CMK (cell line): Measurements from ENCODE around the gene KLHL10.

Source experiments
- DNase-seq: peaks from one replicate; pipeline ENCODE4 v3.0.0-alpha.2; 2010; ENCODE audit warnings: low read depth

Gene KLHL10

DNA sequence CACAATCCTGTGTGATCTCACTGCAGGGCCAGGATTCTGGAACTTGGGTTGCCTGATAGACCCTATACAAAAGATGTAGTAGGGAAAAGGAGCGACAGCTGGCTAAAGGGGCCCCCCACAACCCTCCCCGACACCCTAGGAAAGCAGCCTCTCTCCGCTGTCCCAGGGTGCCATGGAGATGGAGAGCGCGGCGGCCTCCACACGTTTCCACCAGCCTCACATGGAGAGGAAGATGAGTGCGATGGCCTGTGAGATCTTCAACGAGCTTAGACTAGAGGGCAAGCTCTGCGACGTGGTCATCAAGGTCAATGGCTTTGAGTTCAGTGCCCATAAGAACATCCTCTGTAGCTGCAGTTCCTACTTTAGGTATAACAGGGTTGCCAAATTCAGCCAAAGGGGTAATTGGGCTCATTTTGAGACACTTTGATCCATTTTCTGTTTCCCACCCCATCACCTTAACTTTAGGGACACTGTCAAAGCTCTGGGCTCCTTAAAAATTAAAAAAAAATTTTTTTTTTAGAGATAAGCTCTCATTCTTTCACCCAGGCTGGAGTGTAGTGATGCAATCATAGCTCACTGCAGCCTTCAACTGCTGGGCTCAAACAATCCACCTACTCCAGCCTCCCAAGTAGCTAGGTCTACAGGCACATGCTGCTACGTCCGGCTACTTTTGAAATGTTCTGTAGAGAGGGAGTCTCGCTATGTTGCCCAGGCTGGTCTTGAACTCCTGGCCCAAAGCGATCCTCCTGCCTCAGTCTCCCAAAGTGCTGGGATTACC lies at the start of gene KLHL10:
Gene KLHL10, plus strand, starts transcription at position 65 of the 778 bp plus-strand sequence. Its CDS starts 108 bp downstream, at position 173.
- DNase-seq, result no peak

DNA sequence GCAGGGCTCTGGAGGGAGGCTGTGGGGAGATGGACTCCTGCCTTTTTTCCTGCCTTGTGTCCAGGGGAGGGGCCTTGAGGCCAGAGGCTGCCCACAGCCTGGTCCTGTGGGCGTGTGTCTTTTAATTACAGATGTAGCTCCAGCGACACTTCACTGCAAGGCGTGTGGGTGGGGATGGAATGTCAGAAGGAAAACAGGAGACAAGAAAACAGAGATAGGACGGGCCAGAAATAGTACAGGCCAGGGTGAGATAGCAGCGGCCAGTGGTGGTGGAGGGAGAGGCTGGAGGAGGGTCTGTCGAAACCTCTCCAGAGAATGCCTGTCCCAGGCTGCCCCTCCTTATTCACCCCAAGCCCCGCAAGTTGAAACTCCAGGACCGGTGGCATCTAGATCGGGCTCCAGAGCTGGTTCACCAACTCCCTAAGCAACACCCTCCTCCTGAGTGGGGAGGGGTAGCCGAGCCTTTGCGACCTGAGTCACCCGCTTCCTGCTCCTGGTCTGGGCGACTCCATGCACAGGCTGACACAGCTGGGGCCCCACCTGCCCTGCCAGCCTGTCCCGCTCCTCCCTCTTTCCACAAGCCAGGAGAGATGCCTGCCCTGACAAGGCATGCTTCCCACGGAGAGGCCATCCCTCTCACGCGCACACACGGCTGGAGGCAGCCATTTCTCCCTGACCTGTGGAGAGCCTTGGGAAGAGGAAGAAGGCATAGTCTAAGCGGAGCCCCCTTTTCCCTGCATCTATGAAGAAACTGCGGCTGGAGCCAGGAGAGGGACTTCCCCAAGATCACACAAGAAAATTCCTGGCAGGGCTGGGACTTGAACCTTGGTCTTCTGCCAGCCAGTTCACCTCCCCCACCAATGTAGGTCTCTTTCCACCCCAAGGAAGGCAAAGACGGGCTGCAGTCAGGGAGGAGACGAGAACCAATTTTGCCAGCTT lies 44.5 kb upstream of the KLHL10 start:
- DNase-seq, result peak; percentile 75

DNA sequence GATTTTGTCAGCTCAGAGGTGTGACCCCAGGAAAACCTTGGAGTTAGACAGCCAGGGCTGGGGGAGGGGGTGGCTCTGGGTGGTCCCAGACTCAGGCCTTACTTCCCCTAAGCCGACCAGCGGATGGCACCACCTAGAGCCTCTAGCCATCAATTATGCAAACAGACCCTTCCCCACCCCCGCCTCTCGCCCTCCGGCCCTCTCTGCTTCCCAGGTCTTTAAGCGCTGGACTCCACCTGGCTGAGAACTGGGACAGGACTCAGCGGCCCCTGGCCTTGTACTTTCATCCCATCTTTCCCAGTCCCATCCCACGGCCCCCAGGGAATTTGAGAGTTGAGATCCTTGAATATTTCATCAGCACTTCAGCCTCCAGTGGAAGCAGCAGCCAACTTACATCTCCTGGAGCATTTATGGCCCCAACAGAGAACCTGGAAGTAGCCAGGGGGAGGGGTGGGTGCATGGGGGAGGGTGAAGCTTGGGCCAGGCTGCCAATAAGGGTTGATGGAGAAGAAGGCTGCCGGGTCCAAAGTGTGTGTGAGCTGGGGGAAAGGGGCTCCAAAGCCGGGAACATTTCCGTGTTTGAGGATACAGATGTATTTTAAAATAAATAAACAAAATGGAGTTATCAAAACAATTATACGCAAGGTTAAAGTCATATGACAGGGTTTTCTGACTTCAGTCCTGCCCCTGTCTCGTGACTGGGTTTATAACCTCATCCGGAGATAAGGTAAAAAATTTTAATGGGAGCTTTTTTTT lies 43.7 kb upstream of the KLHL10 start:
- DNase-seq, result no peak

DNA sequence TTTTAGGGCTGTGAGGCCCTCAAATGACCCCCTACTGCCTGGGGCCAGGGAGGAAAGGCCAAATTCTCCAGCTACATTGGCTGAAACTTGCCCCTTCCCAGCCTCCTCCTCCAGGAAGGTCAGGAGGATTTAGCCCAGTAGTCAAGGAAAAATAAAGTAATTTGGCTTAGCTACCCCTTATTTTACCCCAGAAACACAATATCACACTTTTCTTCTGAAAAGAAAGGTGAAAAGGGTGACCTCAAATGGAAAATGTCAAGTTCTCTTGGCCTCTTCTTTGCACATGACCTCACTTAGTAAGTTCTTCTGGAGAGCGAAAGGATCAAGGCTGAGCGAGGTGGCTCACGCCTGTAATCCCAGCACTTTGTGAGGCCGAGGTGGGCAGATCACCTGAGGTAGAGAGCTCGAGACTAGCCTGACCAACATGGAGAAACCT lies 43.1 kb upstream of the KLHL10 start:
- no peak for DNase-seq

DNA sequence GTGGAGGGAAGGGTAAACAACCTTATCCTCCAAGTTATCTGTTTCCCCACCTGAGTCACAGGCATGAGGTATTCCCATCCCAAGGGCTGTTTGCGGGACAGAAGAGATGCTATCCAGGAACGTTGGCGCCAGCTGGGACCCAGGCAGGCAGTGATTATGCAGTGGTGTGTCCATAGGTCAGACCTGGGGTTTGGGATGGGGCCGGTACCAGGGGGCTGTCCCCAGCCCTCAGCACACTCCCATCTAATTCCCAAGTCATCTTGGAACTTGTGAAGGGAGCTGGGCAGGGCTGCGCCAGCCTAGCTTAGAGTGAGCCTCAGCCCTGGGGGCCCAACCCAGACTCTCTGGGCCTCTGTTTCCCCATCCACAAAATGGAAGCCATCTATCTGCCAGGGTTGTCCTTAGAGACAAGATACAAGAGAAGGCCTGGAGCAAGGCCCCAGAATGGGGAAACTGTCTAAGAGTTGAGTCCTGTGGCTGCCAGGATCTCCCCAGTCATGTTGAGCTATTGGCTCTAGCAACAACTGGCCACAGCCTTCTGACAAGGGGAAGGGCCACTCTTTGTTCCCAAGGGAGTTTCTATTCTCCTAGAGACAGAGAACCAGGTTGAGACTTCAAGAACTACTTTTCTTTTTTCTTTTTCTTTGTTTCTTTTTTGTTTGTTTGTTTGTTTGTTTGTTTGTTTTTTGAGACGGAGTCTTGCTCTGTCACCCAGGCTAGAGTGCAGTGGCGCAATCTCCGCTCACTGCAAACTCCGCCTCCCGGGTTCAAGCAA lies 41.3 kb upstream of the KLHL10 start:
- DNase-seq, result no peak

DNA sequence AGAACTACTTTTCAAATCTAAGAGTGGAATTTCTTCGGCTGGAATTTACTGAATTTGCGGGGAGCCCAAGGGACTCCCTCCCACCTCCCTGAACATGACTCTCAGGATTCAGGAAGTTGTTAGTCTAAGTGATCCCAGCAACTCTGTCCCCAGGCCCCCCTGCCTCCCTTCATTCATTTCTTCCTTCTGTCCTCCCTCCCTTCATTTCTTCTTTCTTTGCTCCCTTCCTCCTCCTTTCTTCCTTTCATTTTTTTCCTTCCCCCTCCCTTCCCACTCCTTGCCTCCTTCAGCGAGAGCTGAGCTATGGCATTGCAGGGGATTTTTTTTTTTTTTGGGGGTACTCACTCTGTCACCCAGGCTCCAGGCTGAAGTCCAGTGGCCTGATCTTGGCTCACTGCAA lies 40.2 kb upstream of the KLHL10 start:
- DNase-seq, result no peak

DNA sequence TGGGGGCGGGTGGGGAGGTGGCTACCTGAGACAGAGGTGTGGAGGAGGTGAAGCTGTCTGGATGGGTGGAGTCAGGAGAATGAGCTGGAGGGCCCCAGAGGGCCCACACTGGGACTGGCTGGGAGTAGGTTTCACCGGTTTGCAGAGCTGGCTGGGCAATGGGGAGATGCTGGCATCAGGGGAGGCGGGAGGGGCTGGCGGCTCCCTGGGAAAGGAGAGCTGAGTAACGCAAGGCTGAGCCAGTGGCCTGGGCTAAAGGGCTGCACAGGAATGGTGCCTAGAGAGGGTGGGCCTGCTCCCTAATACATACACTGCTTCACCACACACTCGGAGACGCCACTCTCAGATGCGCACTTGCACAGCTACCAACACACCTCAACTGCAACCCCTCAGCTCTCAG lies 38.3 kb upstream of the KLHL10 start:
- no peak for DNase-seq

DNA sequence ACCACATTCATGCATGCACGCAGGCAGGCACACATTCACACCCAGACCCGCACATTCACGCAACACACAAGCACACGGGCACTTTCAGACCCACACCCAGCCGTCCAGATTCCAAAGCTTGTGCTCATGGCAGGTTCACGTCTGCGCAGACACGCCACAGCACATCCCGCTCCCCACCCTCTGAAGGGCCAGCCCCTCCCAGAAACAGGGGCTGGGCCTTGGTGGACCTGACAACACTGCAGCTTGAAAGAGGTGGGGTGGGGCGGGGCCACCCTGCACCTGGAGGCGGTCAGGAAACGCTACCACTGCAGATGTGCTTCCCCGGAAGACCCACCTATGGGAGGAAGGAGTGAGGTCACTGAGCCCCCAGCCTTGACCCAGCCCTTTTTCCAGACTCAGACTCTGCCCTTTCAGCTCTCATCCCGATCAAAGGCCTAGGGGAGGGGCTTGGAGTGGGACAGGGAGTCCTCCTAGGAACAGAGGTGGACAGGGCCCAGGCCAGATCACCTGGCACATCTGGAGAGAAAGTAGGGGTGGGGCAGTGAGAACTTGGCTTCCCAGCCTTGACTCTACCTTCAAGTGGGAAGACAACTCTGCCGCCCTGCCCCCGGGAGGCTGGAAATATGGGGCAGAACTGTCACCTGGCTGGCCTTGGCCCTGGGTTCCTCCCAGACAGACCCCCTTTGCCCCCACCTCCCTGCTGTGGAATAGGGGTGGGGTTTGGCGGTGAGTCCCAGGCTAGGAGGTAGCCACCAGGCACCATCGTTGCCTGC lies 36.8 kb upstream of the KLHL10 start:
- no peak for DNase-seq

DNA sequence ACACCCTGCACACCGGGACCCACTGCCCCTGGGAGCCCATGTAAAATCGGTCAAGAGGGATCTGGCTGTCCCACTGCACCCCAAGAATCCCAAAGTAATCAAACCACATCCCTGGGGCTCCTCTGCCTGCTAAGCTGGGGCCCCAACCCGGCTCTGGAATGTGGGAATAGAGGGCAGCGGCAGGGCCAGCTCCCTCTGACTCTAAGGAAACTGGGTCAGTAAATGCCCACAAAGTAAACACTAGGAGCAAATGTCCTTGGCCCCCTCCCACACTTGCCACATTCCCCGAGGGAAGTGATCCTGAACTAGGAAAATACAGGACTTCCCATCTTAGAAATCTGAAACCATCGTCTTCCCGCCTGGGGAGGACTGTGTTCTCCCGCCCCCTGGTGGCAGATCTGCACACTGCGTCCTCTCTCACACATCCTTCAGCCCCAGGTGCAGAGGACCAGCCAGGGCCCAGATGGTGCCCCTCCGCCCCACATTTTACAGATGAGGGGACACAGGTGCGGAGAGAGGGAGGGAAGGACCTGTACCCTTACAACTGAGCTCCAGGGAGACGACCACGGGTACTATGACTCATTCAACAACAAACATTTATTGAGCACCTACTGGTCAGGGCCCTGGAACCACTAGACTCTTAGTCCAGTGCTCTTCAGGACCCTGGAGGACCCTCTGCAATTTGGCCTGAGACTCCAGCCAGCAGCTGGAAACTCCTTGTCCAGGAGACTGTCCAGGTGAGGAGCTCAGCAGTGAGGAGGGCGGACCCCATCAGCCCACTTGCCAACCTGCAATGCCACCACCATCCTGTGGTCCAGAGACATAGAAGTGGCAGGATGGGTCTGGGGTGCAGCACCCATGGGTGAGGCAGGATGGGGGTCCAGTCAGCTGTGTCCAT lies 36.0 kb upstream of the KLHL10 start:
- no peak for DNase-seq

DNA sequence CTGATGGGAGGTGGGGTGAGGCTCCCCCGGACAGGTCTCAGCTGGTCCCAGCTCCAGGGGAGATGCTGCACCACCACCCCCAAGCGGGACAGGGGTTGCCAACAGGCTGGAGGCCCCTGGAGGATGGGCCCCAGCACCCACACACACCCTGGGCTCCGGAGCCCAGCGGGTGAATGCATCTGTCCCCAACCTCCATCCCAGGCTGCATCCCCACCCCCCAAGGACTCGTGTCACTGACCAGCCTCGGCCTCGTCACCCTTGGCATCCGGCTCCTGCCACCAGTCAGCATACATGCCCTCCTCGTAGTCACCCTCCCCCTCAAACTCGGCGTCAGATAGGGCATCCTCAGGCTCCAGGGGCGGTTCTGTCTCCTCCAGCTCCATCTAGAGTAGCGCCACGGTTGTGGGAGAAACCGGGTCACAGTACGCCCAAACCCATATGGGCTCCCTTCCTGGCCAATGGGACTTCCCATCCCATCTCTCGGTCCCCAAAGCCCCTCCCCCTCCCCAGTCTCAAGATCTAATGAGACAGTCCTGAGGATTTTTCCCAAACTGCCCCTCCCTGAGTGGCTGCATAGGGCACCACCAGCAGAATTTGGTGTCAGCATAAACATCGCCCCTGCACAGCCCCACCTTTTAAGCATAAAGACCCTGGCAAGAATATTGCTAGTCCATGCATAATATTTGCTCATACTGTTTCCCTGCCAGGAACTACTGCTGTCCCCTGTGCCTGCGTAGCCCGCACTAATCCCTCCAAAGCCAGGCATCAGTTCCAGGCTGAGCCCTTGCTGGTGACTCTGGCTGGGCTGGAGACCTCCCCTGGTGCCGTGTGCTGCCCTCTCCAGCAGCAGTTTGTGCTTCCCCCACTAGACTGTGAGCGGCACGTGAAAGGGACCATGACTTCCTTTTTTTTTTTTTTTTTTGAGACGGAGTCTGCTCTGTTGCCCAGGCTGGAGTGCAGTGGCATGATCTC lies 34.3 kb upstream of the KLHL10 start:
- DNase-seq, result no peak

DNA sequence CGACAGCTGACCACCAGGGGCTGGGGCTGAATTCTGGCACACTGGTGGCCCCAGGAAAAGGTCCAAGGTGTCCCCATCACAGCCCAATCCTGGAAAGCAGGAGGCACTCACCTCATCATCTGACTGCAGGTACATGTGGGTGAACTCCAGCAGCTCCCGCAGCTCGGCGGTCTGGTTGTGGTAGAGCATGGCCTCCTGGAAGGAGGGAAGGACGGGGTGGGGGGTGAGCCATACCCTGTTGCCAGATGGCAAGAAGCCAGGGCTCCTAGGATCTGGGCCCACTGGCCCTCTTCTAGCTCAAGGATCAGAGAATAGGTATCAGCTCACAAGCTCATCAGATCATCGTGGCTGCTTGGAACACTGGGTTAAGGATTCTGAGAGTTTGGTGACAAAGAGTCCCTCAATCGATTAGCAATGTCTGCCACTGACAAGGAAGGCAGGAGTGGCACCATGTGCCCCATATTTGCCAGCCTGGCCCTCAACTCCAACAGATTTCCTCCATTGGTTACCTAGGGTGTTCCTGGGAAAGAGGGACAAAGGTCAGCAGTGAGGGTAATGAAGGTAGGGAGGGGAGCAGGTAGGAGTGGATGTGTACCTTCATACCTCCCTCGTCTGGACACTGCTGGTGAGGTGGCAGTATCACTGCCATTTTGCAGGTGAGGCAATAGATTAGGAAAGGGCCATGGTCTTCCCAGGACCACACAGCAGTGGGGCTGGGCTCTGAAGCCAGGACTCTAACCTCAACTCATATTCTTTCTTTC lies 30.8 kb upstream of the KLHL10 start:
- no peak for DNase-seq

DNA sequence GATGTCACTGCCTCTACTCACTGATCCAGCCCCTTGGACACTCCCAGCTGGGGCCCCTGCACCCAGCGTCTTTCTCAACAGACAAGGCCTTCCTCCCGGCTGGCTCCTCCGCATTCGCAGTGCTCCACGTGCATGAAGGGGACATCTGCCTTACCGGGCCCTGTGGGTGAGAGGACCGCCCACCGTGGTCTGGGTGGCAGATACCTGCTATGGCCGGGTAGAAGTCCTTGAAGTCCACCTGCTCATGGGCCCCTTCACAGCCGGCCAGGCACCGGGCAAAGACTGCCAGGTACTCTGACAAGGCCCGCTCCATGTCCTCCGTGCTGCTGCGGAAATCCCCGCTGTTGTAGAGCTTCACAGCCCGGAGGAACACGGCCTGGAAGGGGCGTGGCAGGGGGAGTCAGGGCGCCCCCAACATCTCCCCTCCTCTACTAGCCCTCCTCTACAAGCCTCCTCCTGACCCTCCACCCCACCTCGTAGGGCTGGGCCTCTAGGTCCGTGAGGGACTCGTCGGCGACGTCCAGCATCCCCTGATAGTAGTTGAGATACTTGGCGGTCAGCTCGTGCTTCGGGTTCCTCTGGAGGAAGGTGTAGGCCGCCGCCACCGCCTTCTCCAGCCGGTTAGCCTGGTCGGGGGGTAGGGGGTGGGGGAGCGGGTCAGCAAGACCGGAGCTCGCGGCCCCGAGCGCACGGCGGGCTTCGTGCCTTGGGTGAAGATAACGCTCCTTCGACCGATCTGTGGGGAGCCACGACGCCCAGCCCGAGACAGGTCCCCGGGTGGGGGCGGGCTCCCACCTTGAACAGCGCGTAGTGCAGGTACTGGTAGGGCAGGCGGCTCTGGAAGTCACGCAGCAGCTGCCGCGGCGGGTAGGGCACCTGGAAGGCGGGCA lies 26.7 kb upstream of the KLHL10 start:
- no peak for DNase-seq

DNA sequence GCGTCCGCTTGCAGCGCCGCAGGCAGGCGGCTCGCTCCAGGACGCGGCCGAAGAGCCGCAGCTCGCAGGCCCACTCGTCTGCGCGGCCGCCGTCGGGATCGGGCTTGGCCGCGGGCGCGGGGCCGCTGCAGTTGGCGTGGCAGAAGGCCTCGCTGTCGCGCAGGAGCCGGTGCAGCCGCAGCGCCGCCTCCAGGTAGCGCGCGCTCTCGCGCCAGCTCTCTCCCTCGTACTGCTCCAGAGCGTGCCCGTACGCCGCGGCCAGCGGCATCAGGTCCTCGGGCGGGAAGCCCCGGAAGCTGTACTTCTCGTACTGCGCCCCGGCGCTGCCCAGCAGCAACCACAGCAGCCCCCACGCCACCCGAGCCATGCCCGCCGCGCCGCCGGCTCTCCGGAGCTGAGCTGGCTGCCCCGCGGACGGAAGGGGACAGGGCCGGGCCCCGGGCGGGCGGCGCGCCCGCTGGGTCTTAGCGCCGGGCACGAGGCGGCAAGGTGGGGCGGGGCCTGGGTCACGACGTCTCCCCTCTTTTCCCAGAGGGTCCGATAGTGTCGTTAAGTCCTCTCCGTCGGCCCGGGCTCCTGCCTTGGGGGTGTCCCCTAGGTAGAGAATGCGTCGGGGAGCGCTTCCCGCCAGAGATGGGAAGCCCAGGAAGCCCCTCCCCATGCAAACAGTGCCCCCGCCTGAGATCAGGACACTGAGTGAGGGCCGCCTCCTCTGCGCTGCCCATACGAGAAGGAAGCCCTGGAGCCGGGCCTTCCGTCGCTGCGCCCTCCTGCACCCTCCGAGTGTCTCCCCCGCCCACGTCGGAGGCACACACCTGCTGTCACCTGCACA lies 25.9 kb upstream of the KLHL10 start, which contains the start of gene P3H4:
Gene P3H4, minus strand, starts transcription at position 401 of the 832 bp plus-strand sequence. Its CDS starts 34 bp downstream, at position 367.
- DNase-seq, result no peak

DNA sequence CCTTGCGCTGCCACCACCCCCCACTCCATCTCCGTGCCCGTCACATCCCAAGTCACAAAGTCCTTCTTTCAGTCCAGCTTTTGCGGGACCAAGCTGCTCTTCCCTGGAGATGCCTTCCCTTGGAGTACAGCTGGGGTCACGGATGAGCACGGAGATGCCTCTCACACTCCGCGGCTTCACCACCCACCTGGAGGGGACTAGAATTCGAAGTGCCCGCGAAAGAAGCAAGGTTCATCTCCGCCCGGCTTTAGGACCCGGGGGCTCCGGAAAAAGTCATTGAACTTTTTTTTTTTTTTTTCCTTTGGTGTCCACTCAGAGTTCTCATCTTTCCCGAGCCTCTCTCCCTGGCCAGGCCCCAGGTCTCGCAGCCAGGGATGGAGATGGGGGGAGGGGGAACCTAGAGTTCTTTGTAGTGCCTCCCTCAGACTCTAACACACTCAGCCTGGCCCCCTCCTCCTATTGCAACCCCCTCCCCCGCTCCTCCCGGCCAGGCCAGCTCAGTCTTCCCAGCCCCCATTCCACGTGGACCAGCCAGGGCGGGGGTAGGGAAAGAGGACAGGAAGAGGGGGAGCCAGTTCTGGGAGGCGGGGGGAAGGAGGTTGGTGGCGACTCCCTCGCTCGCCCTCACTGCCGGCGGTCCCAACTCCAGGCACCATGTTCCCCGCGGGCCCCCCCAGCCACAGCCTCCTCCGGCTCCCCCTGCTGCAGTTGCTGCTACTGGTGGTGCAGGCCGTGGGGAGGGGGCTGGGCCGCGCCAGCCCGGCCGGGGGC lies 25.1 kb upstream of the KLHL10 start, which contains the start of gene FKBP10:
Gene FKBP10, plus strand, starts transcription at position 624 of the 771 bp plus-strand sequence. Its CDS starts 31 bp downstream, at position 655.
- DNase-seq, result no peak
